NCI-H2196 (cell line): ENCODE measurements around the gene IRF4.

ENCODE experiments used
- DNase-seq: peaks from one replicate; lab custom pipeline; 2025; ENCODE audit not compliant: unreplicated experiment; lab: John Stamatoyannopoulos, UW

Gene IRF4

GRCh38 chr6:456358-456867, 64.9 kb downstream of the IRF4 start:
- no peak for DNase-seq

DNA sequence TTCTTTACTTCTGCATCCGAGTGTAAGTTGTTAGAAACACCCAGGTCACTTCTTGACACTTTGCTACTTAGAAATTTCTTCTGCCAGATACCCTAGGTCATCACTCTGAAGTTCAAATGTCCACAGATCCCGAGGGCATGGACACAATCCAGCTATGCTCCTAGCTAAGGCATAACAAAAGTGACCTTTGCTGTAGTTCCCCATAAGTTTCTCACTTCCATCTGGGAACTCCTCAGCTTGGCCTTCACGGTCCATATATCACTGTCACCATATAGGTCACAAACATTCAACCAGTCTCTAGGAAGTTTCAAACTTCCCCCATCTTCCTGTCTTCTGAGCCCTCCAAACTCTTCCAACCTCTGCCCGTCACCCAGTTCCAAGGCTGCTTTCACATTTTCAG, 65.3 kb downstream of the IRF4 start:
- DNase-seq, result no peak
